Measurements from ENCODE around the gene C1GALT1C1.
"Not testable (repeated sequence)": the region's sequence is repeated elsewhere in the genome, so short reads cannot be mapped to it uniquely, and the experiment has no call there.

Gene C1GALT1C1

DNA sequence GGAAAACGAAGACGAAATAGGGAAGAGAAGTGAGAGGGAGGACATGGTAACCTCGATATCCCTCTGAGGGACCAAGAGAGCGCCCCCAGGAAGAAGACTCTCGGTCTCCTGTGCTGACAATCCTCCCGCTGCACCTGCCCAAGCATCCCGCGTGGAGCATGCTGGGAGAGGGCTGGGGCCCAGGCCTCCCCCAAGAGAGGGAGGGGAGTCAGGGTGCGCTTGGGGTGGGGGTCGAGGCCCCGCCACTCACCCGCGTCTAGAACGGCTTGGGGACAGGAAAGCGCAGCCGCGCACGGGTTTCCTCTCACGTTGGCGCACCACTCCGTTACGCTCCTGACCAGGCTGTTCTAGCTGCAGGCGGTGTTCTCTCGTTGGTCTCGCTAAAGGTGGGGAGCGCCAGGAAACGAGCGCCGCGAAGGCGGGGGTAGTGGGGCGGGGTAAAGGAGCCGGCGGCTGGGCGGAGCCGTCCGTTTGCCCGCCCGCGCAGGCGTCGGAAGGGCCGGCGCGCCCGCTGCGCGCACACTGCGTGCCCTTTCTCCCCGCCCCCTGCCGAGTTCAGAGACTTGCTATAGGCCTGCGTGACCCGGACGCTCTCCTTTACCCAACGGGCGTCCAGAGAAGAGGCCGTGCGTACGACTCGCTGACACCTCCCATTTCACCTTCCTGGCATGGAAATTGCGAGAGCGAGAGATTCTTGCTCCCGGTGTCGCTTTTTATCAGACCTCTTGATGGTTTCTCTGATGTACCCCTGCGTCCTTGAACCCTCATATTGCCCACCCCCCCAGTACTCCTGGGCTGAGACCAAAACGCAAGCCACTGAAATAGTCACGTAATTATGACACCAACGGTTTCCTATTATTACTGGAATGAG lies at the start of gene C1GALT1C1:
C1GALT1C1 (minus strand) TSS at position 388 of the 871 bp plus-strand sequence. CDS start 2,888 bp downstream, outside the sequence.
- DNase-seq (ENCODE audit: low read depth in 2 of 2), result peak; percentile 76

DNA sequence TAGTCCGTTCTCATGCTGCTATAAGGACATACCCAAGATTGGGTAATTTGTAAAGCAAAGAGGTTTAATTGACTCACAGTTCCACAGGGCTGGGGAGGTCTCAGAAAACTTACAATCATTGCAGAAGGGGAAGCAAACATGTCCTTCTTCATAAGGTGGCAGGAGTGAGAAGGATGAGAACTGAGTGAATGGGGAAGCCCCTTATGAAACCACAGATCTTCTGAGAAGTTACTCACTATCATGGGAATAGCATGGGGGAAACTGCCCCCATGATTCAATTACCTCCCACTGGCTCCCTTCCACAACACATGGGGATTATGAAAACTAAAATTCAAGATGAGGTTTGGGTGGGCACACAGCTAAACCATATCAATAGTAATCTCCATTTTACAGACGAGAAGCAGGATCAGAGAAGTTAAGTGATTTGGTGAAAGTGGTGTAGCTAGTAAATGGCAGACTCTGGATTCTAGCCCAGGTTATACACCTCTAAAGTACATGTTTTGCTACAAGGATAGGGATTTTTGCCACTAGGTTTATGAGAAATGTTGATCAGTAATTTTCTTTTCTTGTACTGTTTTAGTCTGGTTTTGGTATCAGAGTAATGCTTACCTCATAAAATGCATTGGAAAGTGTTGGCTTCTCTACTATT lies 47.3 kb upstream of the C1GALT1C1 start:
- DNase-seq (ENCODE audit: low read depth in 2 of 2), result no peak

DNA sequence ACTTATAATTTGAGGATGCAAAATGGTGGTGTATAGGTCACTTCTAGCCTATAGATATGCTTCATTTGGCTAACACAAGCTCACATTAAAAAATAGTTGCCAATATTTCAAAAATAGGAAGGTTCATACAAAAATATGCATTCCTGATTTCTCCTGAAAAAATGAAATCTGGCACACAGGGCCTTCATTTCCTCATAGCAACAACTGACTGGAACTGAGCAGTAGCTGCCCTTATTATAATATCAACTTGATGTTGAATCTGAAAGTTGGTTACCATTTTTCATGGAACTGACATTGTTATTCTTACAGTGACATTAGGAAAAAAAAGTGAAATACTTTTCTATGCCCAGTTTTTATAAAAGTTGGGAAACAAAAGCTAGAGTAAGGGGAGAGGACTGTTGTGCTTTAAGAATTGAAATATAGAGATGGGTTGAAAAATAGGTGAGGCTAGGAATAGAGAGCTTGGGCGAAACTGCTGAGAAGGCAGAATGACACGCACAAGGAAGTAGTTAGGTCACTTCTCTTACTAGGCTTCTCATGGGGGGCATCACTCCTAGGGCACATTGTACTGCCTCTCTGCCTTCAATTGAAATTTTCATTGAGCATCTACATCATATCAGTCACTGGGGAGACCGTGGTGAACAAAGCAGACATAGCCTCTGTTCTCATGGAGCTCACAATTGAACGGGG lies 43.1 kb upstream of the C1GALT1C1 start:
- DNase-seq (ENCODE audit: low read depth in 2 of 2), result no peak

DNA sequence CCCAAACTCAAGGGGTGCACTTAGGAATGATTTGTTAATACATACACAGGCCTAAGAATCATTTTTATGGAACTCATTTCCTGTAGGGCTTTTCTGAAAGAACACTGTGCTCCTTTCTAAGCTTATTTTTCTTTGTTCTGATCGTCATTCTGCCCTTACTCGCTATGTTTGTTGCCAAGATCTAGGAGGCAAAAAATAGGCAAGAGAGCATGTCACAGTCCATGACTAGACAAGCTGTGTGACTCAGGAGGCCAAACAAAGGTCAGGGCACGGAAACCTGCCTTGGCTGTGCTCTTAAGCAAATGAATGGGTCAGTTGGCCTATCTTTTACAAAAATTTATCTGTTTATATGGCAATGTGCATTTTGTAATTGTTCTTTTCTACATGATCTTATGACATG lies 42.5 kb upstream of the C1GALT1C1 start:
- no peak for DNase-seq (ENCODE audit: low read depth in 2 of 2)

DNA sequence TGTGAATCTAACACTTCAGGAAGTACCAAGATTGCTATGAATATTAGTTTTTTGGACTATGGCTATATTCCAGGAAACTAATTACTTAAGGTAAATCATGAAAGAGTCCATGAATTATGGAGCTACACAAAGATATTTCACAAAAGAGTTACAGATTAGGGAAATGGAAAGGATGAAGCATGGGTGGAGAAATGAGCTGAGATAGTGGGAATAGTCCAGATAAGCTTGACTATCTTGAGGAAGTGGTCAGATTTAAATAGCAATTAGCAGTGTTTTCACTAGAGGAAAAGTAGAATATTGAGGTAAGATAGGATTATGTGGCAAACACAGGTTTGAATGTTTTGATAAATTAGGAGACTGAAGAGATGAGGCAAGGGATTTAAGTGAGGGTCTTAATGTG lies 42.1 kb upstream of the C1GALT1C1 start:
- no peak for DNase-seq (ENCODE audit: low read depth in 2 of 2)

DNA sequence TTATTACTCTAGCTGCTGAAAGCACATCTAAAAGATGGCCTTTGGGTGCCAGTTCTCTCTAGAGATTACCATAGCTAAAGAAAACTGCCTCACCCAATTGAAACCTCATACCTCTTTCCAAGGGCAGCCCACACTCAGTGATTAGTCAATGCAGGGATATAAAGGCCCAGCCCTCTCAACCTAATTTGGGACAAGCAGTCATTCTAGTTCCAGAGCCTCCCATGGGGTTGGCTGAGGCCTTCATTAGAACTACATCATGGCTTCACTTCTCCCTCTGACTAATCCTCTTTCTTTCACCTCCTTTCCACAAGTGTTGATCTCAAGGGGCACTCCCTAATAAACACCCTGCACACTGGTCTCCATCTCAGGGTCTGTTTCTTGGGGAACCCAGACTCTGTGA lies 38.5 kb upstream of the C1GALT1C1 start:
- no peak for DNase-seq (ENCODE audit: low read depth in 2 of 2)

DNA sequence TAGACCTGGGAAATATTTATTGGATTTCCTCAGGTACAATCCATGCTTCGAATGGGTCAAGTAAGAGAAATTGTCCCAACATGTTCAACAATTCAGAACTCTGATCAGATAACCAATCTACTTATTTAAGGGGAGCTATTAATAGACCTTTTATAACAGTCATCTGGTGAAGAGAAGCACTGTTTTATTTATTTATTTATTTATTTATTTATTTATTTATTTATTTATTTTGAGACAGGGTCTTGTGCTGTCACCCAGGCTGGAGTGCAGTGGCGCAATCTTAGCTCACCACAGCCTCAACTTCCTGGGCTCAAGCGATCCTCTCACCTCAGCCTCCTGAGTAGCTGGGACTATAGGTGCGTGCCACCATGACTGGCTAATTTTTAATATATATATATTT lies 34.7 kb upstream of the C1GALT1C1 start:
- DNase-seq (ENCODE audit: low read depth in 2 of 2), result not testable (repeated sequence)

DNA sequence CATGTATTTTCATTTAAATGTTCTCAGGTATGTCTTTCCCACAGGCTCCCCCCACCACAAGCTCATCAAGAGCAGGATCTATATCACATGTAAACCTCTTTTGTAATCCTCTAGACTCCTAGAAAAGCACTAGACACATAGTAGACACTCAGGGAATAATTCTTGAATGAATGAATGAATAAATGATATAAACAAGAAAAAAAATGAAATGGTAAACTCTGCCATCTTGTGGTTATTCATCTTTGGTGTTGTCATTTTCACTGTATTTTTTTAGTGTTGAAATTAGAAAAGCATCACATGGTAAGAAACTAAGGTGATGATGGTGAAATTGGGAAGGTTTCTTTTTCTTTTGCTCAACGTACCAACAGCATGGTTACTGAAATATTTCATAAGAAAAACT lies 34.2 kb upstream of the C1GALT1C1 start:
- no peak for DNase-seq (ENCODE audit: low read depth in 2 of 2)

DNA sequence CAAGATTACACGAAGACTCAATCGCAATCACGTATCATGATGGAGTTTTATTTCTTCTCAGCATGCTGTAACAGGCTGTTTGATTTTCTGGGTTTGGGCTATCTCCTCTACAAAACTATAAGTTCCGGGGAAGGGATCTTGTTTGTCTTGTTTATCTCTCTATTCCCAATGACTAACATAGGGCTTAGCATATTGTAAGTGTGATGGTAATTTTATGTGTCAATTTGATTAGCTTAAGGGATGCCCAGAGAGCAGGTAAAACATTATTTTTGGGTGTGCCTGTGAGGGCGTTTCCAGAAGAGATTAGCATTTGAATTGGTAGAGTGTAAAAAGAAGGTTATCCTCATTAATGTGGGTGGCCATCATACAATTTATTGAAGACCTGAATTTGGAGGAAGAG lies 32.8 kb upstream of the C1GALT1C1 start:
- DNase-seq (ENCODE audit: low read depth in 2 of 2), result no peak

DNA sequence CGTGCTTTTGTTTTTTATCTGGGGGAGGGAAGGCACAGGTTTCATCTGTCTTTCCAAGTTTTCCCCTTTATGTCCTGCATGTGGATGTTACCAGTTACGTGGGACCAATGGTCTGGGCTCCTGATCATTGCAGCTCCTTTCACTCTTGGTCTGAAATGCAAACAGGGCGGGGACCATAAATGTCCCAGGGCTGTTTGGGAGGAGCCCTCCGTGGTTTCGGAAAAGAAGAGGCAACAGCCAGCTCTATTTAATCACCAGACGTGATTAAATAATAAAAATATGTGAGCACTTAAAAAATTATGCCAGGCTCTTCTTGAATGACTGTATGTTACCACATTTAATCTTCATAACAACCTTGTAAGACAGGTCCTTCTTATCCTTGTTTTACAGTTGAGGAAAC lies 30.8 kb upstream of the C1GALT1C1 start:
- DNase-seq (ENCODE audit: low read depth in 2 of 2), result no peak

DNA sequence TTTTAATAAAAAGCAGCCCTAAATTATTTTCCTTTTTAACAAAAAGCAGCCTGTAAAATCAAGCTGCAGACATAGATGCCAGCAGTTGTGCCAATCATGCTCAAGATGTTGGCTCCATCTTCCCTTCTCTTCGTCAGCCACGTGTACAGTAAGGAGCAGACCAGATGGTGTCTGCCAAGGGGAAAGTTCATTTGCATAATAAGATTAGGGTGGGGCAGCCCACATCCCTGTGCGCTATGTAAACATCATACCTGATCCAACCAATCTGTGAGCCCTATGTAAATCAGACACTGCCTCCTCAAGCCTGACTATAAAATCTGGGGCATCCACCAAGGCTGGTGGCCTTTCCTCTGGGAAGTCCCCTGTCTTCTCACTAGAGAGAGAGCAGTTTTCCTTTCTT lies 23.1 kb upstream of the C1GALT1C1 start:
- DNase-seq (ENCODE audit: low read depth in 2 of 2), result no peak

DNA sequence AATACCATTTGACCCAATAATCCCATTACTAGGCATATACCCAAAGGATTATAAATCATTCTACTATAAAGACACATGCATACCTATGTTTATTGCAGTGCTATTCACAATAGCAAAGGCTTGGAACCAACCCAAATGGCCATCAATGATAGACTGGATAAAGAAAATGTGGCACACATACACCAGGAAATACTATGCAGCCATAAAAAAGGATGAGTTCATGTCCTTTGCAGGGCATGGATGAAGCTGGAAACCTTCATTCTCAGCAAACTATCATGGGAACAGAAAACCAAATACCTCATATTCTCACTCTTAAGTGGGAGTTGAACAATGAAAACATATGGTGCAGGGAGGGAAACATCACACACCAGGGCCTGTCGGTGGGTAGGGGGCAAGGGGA lies 22.4 kb upstream of the C1GALT1C1 start:
- not testable (repeated sequence) for DNase-seq (ENCODE audit: low read depth in 2 of 2)

DNA sequence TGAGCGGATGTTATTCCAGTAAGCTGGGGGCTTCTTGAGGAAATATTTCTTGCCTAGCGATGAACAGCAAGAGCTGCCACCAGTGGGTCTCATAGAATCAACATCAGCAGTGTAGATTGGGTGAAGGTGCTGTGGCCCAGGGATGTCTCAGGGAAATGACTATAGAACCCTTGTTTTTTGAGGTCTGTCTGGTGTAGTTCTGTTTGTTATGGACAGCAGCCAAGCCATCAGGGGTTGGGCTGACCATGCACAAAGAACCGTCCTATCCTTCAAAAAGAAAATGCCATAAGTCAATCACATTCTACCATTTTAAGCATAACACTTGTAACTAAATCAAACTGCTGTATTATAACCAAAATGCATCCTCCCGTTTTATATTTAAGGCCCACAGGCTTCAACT lies 17.3 kb upstream of the C1GALT1C1 start:
- DNase-seq (ENCODE audit: low read depth in 2 of 2), result no peak

DNA sequence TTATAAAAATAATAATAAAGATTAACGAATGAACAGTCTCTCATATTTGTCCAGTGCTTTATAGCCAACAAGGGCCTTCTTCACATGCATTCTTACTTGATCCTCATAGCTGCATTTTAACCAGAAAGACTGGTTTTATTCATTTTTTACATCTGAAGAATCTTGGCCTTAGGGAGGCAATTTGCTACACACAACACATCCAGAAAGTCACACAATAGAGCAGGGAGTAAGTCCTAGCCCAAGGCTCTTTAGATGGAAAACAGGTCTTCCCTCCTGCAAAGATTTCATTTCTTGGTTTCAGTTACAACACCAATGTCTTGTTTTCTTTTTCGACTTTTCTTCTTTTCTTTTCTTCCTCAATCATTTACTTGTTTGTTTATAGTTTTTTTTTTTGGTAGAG lies 13.0 kb upstream of the C1GALT1C1 start:
- DNase-seq (ENCODE audit: low read depth in 2 of 2), result no peak

DNA sequence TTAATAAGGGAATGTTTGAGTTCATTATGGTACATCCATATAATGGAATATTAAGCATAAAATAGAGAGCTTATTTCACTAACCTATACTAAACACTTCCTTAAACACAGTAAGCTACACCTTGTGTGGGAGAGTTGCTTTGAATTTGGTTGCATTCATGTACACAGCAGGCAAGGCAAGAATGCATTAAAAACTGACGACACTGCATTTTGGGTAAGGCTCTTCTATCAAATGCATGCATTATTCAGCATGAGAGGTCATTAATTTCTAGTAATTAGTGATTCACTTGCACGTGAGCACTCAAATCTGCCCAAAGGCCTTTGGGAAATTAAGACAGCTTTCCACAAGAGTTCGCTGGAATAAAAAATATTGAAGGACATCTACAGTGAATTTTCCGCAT lies 8.8 kb upstream of the C1GALT1C1 start:
- no peak for DNase-seq (ENCODE audit: low read depth in 2 of 2)

DNA sequence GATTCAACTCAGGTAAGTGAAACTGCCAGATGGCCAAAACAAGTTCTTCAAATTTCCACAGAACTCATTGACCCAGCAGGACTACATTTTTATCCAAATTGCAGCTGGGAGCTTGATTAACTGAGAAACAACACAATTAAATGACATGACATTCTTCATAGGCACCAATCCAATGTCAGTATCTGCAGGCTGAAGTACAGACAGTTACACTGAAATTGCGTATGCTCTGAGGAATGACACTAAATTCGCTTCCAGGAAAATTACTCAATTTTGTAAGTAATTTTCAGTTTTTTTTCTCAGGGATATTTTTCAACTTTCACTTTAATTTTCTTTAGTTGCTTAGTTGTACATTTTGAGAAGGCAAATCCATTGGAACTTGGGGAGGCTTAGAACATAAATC lies 4.5 kb downstream of the C1GALT1C1 start:
- no peak for DNase-seq (ENCODE audit: low read depth in 2 of 2)

DNA sequence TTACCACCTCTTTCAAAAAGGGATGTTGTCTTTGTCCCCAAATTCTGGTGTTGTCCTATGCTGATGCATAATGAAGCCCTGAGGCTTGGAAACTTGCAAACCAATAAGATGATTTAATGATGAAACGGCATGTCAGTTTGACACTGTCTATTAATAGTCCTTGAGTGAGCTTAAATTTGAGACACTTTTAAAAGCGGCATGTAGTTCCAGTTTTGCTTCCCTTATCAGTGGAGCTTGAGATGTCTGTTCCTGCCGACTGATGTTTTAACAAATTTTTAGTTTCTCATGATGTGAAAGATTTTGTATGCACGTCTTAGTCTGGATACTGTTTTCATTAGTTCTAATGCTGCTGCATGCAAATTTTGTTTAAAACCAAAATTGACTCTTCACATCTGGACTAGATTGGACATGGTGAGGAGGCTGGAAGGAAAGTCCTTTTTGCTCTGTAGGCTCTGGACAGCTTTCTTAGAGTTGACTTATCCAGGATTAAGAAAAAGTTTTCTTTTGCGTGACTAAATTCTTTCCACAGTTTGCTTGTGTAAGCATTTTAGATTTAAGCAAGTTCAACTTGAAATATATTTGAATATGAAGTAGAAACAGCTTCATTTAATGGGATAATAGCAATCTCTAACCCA lies 11.7 kb downstream of the C1GALT1C1 start:
- no peak for DNase-seq (ENCODE audit: low read depth in 2 of 2)

DNA sequence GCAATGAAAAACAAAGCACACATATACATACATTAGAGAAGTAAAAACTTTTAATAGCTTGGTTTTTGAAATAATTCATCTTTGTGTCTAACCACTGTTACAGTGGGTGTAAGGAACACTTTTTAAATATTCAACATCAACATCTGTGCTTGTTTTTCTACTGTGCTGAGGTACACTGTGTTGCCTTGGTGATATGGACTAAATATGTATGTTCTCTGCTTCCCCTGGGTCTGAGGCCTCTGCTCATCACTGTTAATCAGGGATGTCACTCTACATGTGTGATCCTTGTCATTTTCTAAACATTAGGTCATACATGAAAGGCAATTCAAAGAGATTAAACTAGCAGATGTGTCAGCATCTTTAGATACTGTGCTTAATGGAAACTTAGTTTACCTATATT lies 15.0 kb downstream of the C1GALT1C1 start:
- no peak for DNase-seq (ENCODE audit: low read depth in 2 of 2)

DNA sequence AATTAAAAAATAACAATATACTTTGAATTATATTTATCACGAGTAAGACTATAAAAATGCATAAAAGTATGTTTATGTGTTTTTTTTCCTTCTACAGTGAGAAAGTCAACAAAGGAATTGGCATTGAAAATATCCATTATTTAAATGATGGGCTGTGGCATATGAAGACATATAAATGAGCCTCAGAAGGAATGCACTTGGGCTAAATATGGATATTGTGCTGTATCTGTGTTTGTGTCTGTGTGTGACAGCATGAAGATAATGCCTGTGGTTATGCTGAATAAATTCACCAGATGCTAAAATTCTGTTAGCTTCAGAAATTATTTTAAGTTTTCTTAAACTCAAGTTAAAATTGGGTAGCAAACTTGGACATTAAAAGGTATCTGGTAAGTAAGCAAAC lies 17.8 kb downstream of the C1GALT1C1 start:
- DNase-seq (ENCODE audit: low read depth in 2 of 2), result no peak

DNA sequence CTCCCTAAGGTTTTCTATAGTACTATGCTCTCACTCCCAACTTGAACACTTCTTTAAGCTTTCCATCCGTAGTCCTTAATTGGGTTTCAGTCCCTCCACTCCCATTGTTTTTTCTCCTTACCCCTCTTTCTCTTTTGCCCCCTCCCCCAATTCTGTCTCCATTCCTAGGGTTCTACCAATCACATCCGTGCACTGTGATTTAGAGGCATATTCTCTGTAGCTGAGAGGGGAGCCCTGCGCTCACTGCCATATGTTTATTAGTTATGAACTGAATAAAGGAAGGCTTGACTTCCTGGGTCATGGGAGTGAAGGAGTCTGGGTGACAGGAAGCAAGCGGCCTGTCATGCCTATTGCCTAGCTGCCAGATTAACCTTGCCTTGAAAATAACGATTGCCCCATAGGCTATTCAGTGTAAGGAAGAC lies 25.5 kb downstream of the C1GALT1C1 start:
- DNase-seq (ENCODE audit: low read depth in 2 of 2), result no peak

DNA sequence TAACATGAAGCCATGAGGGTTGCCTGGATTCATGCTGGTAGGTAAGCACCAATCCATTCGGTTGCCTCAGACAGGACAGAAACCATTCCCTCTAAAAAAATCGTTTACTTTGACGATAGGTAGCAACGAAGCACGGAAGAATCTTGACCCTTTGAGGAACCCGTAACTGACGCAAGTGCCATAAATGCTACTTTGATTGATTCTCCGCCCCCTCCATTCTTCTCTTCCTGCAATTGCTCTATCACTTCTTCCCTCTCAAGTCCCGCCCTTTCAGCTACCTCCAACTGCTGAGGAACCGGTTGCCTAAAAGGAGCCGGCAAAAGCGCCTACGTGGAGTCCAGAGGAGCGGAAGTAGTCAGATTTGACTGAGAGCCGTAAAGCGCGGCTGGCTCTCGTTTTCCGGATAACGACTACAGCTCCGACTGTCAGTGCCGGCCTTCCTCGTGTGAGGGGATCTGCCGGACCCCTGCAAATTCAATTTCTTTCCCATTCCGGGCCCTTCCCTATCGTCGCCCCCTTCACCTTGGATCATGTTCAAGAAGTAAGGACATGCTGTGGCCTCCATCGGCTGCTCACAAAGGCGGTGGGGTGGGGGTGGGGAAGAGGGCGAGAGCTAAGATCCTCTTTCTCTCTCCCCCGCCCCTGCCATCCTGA lies 26.0 kb downstream of the C1GALT1C1 start, which contains the start of gene MCTS1:
MCTS1 (plus strand) TSS at position 395 of the 654 bp plus-strand sequence; CDS start at position 531, 136 bp downstream.
- peak; percentile 90 to 93 for DNase-seq (ENCODE audit: low read depth in 2 of 2)
